GM12873 (cell line): ENCODE measurements around the gene RXFP4.

Experiments used
- CTCF ChIP-seq: IDR thresholded peaks from 2 replicates; pipeline ENCODE4 v1.5.1; 2012; ENCODE audit warnings: low read depth, mild to moderate bottlenecking, moderate library complexity, low read length, control low read depth; ENCODE audit not compliant: insufficient read depth; ENCODE audit errors: missing control alignments

Gene RXFP4

GRCh38 chr1:155946633-155947219, 5.3 kb downstream of the RXFP4 start:
- TF ChIP-seq CTCF: no peak

GRCh38 chr1:155947292-155947691, 5.9 kb downstream of the RXFP4 start:
- no peak for TF ChIP-seq CTCF

GRCh38 chr1:155947741-155948140, 6.3 kb downstream of the RXFP4 start:
- TF ChIP-seq CTCF: no peak

GRCh38 chr1:155950829-155951228, 9.4 kb downstream of the RXFP4 start:
- no peak for TF ChIP-seq CTCF

- TF ChIP-seq CTCF: no peak
These were observed 10.5 kb downstream of the RXFP4 start for GRCh38 chr1:155951753-155952504.

GRCh38 chr1:155952505-155952890, 11.1 kb downstream of the RXFP4 start:
- TF ChIP-seq CTCF: no peak

- TF ChIP-seq CTCF: no peak
These were observed 13.2 kb downstream of the RXFP4 start for GRCh38 chr1:155954645-155955044.
